Panc1 (cell line): Measurements from ENCODE around the gene CTXND1.

Source experiments
- CTCF ChIP-seq: fragments of 450-650 bp; IDR thresholded peaks from 2 replicates; pipeline ENCODE4 v1.5.1; 2017; ENCODE audit warnings: mild to moderate bottlenecking
- REST ChIP-seq, 2 experiments: IDR thresholded peaks; 2 replicates each; pipeline ENCODE4 v1.6.1; 2011 to 2012; ENCODE audit warnings: low read depth in 2 of 2, control low read depth in 1 of 2, low read length in 1 of 2, mild to moderate bottlenecking in 1 of 2, moderate library complexity in 1 of 2; ENCODE audit not compliant: insufficient read depth in 1 of 2
- TCF7L2 ChIP-seq: IDR thresholded peaks from 2 replicates; pipeline ENCODE4 v1.6.1; 2011; ENCODE audit warnings: mild to moderate bottlenecking, low read depth, low read length, inconsistent platforms

DNA sequence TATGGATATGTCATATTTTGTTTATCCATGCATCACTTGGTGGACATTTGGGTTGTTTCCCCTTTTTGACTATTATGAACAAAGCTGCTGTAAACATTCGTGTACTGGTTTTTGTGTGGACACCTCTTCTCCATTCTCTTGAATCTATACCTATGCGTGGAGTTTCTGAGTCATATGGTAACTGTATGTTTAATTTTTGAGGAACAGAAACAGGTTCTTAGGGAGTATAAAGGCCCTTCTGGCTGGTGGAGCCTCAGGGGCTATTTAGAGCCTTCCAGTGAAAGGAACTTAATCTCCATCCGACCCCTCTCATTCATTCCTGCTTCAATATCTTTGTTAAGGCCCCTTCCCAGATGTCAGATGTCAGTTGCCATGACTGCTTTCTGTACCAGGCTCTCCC is 14.1 kb upstream of the CTXND1 start:
- TF ChIP-seq CTCF (no peak), TCF7L2 (no peak), REST (IDR thresholded peaks at IDR 0.05; ENCODE audit: insufficient read depth in 1 of 2, low read depth in 2 of 2, low read length in 1 of 2) (no peak)
